NT2/D1 (cell line): ENCODE results near the gene LRRC8B.

Experiments
- SUZ12 ChIP-seq: IDR thresholded peaks from 2 replicates; pipeline ENCODE4 v1.6.1; 2011; ENCODE audit not compliant: insufficient read length, insufficient read depth; ENCODE audit errors: extremely low read depth
- ZNF274 ChIP-seq: IDR thresholded peaks from 2 replicates; pipeline ENCODE4 v1.6.1; 2011; ENCODE audit warnings: mild to moderate bottlenecking, low read depth, low read length

DNA sequence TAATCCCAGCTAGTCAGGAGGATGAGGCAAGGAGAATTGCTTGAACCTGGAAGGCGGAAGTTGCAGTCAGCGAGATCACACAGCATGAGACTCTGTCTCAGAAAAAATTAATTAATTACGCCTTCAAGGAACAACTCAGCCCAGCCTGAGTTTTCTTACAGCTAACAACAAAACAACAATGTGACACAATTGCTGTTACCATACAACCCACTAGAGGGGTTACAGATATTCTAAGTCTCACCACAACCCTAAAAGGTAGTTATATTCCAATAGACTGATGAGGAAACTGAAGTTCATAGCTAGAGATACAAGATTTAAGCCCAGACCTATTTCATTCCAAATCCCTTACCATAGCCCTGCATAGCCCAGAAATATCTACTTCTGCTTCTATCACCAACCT lies 105.4 kb downstream of the LRRC8B start:
- TF ChIP-seq ZNF274: no peak
- TF ChIP-seq SUZ12: no peak
